ENCODE measurements around the gene CCDC149. TPM values are rescaled to one million over a fixed set of nuclear protein-coding genes. Genes with fewer than 3 reads are reported as not detected.

CCDC149 gene
- total RNA-seq, 1 experiment from 2014 or later, result 8.9 TPM

DNA sequence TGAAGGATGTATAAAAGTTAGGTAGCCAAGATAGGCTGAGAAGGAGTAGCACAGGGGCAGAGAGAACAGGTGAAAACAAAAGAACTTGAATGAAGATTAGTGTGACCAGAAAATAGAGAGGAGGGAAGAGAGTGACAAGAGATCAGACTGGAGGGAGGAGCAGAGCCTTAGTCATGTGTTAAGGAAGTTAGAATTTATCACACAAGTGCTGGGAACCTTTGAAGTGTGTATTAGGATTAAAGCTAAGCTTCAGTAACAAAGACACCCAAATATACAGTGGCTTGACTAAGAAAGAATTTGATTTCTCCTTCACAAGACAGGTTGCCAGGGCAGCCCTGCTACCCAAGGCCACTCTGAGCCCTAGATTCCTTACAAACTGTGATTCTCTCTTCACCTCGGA lies 10.7 kb upstream of the CCDC149 start:
- no peaks in the 10 kb centered on the region for H3K36me3 Mint-ChIP-seq (ENCODE audit: insufficient read depth, unreplicated experiment)
- no TSS peak for BruUV-seq (replicated peaks)
- intact Hi-C loops (cut with micrococcal nuclease; ENCODE audit: unreplicated experiment), result no loop called here
- H3K9me3 Mint-ChIP-seq (ENCODE audit: low read depth, unreplicated experiment), result no peaks in the 10 kb centered on the region
- peaks cover 28% of the 10 kb centered on the region for H3K27me3 Mint-ChIP-seq (ENCODE audit: unreplicated experiment)
- H3K4me3 Mint-ChIP-seq (ENCODE audit: low read depth, unreplicated experiment), result no peak overlapping the region
- no peak for DNase-seq
- CTCF ChIA-PET, result no interaction called here
- TF ChIP-seq, protein P1, sequence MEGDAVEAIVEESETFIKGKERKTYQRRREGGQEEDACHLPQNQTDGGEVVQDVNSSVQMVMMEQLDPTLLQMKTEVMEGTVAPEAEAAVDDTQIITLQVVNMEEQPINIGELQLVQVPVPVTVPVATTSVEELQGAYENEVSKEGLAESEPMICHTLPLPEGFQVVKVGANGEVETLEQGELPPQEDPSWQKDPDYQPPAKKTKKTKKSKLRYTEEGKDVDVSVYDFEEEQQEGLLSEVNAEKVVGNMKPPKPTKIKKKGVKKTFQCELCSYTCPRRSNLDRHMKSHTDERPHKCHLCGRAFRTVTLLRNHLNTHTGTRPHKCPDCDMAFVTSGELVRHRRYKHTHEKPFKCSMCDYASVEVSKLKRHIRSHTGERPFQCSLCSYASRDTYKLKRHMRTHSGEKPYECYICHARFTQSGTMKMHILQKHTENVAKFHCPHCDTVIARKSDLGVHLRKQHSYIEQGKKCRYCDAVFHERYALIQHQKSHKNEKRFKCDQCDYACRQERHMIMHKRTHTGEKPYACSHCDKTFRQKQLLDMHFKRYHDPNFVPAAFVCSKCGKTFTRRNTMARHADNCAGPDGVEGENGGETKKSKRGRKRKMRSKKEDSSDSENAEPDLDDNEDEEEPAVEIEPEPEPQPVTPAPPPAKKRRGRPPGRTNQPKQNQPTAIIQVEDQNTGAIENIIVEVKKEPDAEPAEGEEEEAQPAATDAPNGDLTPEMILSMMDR (IDR thresholded peaks at IDR 0.05; ENCODE audit: unreplicated experiment), result no peak
- H3K4me1 Mint-ChIP-seq (ENCODE audit: low read depth, unreplicated experiment), result no peaks in the 10 kb centered on the region
- no peak overlapping the region for H3K27ac Mint-ChIP-seq (ENCODE audit: unreplicated experiment)

DNA sequence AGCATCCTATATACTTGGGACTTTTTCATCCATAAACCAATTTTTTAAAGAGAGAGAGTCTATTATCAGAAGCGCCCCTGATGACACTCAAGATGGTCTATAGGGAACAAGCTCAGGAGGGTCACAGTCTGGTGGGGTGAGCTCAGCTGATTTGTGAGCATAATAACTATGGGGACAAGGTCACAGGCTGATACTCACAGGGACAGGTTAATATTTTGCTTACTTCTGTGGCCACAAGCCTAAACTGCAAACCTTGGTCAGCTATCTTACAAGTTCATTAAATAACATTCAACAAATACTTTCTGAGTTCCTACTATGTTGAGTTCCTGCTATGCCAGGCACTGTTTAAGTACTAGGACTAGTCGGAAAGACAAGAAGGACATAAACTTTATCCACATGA lies 10.2 kb upstream of the CCDC149 start:
- H3K9me3 Mint-ChIP-seq (ENCODE audit: low read depth, unreplicated experiment), result no peaks in the 10 kb centered on the region
- peaks cover 22% of the 10 kb centered on the region for H3K27me3 Mint-ChIP-seq (ENCODE audit: unreplicated experiment)
- BruUV-seq (replicated peaks), result no TSS peak
- DNase-seq, result no peak
- TF ChIP-seq, protein P1 (IDR thresholded peaks at IDR 0.05; ENCODE audit: unreplicated experiment), result no peak
- no peaks in the 10 kb centered on the region for H3K36me3 Mint-ChIP-seq (ENCODE audit: insufficient read depth, unreplicated experiment)
- no peak overlapping the region for H3K4me3 Mint-ChIP-seq (ENCODE audit: low read depth, unreplicated experiment)
- H3K4me1 Mint-ChIP-seq (ENCODE audit: low read depth, unreplicated experiment), result no peaks in the 10 kb centered on the region
- H3K27ac Mint-ChIP-seq (ENCODE audit: unreplicated experiment), result no peak overlapping the region
- CTCF ChIA-PET, result interaction anchor here (0.6 kb wide), 1 partner anchor 63 kb away, joined by 7 read pairs; no protein-coding TSS in a partner anchor
- intact Hi-C loops (cut with micrococcal nuclease; ENCODE audit: unreplicated experiment), result no loop called here

DNA sequence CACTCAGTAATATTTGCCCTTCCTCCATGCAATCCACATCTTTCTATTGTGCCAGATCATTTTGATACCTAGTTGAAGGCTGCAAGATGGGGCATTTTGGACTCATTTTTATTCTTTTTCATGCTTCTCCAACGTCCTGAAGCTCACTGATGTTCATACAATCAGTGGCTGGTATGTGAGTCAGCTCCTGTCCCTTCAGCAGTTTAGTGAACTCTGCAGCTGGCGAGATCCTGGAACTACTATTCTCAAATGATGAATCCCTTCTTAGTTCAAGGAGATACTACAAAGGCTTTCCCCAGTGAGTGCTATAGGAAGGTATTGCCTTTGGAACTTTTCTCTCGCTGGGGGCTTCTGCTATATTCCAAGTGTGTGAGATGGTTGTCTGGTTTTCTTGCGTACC lies 9.6 kb upstream of the CCDC149 start:
- no peaks in the 10 kb centered on the region for H3K4me1 Mint-ChIP-seq (ENCODE audit: low read depth, unreplicated experiment)
- no TSS peak for BruUV-seq (replicated peaks)
- intact Hi-C loops (cut with micrococcal nuclease; ENCODE audit: unreplicated experiment), result no loop called here
- H3K36me3 Mint-ChIP-seq (ENCODE audit: insufficient read depth, unreplicated experiment), result no peaks in the 10 kb centered on the region
- CTCF ChIA-PET, result interaction anchor here (0.6 kb wide), 1 partner anchor 64 kb away, joined by 7 read pairs; no protein-coding TSS in a partner anchor
- DNase-seq, result no peak
- H3K9me3 Mint-ChIP-seq (ENCODE audit: low read depth, unreplicated experiment), result no peaks in the 10 kb centered on the region
- TF ChIP-seq, protein P1 (IDR thresholded peaks at IDR 0.05; ENCODE audit: unreplicated experiment), result no peak
- H3K4me3 Mint-ChIP-seq (ENCODE audit: low read depth, unreplicated experiment), result no peak overlapping the region
- no peak overlapping the region for H3K27ac Mint-ChIP-seq (ENCODE audit: unreplicated experiment)
- peaks cover 16% of the 10 kb centered on the region for H3K27me3 Mint-ChIP-seq (ENCODE audit: unreplicated experiment)

DNA sequence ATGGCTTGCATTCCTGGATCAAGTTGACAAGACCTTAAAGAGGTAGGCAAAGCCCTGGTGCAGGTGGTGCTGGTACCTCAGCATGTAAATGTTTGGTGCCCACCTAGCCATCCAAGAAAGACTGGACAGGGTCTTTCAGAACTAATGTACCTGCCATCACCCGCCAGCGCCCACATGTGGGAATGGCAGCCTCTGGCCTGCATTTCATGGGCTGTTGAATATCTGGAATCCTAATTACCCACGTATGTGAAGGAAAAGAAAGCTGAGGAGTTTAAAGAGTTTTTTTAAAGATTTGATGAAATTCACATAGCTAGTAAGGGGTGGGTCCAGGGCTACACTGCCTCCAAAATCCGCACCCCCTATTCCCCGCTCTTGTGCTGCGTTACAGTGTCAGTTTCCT lies 8.6 kb upstream of the CCDC149 start:
- Mint-ChIP-seq H3K4me3 (ENCODE audit: low read depth, unreplicated experiment) (no peak overlapping the region), H3K36me3 (ENCODE audit: insufficient read depth, unreplicated experiment) (no peaks in the 10 kb centered on the region), H3K4me1 (ENCODE audit: low read depth, unreplicated experiment) (no peaks in the 10 kb centered on the region), H3K9me3 (ENCODE audit: low read depth, unreplicated experiment) (no peaks in the 10 kb centered on the region), H3K27ac (ENCODE audit: unreplicated experiment) (no peak overlapping the region), H3K27me3 (ENCODE audit: unreplicated experiment) (peaks cover 7% of the 10 kb centered on the region)
- TF ChIP-seq, protein P1 (IDR thresholded peaks at IDR 0.05; ENCODE audit: unreplicated experiment), result no peak
- no TSS peak for BruUV-seq (replicated peaks)
- CTCF ChIA-PET, result interaction anchor here (0.6 kb wide), 1 partner anchor 452 kb away, joined by 5 read pairs; no protein-coding TSS in a partner anchor
- no peak for DNase-seq
- intact Hi-C loops (cut with micrococcal nuclease; ENCODE audit: unreplicated experiment), result no loop called here

All from Calu3 (cell line).